ENCODE results near the gene RSPO1.

- TF ChIP-seq TAF1 (IDR thresholded peaks at IDR 0.05; ENCODE audit: low read depth, low read length) = no peak
- no peak for TF ChIP-seq POLR2A (IDR thresholded peaks at IDR 0.05; ENCODE audit: low read depth, low read length)
- TF ChIP-seq POLR2AphosphoS5 (IDR thresholded peaks at IDR 0.05; ENCODE audit: low read depth, low read length) = no peak
Observed at GRCh38 chr1:37631036-37631435, 3.7 kb downstream of the RSPO1 start.

All from GM12891 (cell line).